Measurements from ENCODE around the gene THSD4.
"Not testable (repeated sequence)": the region's sequence is repeated elsewhere in the genome, so short reads cannot be mapped to it uniquely, and the experiment has no call there.

The THSD4 gene

DNA sequence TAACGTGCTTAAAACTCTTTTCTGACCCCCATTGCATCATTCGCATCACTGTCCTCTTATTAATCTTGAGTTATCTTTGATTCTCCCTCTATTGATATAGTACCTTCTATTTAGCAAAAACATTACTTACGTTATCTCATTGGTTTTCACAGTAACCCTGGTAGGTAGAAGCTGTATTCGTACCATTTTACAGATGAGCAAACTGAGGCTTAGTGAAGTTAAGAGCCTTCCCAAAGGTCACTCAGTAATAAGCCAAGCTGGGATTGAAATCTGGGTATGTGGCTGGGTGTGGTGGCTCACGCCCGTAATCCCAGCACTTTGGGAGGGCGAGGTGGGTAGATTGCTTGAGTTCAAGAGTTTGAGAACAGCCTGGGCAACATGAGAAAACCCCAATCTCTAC lies 244.0 kb downstream of the THSD4 start:
- DNase-seq, result no peak

GRCh38 chr15:71362556-71362955 lies 247.3 kb downstream of the THSD4 start:
- DNase-seq, result no peak

- DNase-seq, result no peak
These were observed 248.0 kb downstream of the THSD4 start for GRCh38 chr15:71362987-71363968.

- no peak for DNase-seq
These were observed 248.9 kb downstream of the THSD4 start for GRCh38 chr15:71364117-71364584.

GRCh38 chr15:71366522-71366921 lies 251.3 kb downstream of the THSD4 start:
- no peak for DNase-seq

DNA sequence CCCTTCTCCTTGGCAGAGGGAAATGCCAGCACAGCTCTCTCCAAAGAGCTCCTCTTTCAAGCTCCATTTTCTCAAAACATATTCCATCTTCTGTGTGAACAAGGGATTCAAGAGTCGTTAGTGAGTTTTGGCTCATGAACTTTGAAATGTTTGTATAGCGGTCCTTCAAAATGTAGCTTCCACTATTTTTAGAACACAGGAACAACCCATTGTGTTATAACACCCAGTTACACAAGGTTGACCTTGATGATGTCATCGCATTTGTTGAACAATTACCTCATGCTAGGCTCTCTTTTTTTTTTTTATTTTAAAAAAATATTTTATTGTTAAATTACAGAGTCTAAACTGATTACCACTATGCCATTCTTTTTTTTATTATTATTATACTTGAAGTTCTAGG lies 251.7 kb downstream of the THSD4 start:
- DNase-seq, result no peak

GRCh38 chr15:71367737-71368136 lies 252.5 kb downstream of the THSD4 start:
- DNase-seq, result not testable (repeated sequence)

DNA sequence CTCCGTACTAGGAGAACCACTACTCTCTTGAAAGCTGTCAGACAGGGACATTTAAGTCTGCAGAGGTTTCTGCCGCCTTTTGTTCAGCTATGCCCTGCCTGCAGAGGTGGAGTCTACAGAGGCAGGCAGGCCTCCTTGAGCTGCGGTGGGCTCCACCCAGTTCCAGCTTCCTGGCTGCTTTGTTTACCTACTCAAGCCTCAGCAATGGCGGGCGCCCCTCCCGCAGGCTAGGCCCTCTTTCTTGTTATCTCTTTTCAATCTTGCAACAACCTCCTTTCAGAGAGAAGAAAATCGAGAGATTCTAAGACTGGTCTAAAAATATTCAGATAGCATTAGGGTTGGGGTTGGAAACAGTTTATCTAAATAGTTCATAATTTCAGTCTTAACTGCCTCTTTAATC lies 257.5 kb downstream of the THSD4 start:
- DNase-seq, result not testable (repeated sequence)

GRCh38 chr15:71373917-71374316 lies 258.6 kb downstream of the THSD4 start:
- DNase-seq, result no peak

DNA sequence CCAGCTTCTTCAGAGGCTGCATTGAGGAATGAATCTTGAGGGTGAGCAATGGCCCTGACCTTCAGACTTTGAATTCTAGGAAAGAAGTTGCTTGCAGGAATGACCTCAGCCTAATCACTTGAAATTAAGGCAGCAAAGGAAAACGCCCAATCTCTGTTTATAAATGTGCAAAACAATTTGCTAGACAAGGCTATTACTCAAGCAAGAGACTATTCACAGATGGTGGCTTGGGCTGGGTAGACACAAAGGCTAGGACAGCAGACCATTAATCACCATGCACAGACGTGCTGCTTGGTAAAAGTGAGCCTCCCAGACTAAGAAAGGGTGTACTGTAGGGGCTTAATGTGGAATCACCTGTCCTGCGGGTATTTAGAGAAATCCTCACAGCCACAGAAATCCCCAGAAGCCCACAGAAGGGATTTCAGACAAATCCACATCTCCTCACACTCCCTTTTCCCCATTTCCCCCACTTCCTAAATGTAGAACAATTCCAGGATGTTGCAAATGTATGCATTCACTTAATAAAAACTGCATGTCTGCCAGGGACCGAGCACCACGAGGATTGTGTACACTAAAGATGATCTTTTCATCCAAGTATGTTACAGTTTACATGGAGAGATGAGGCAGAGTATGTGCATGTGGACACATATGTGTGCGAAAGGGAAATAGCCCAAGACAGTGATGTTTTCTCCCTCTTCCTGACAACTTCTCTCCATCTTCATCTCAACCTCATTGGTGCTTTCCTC lies 259.5 kb downstream of the THSD4 start:
- no peak for DNase-seq

GRCh38 chr15:71375934-71376333 lies 260.7 kb downstream of the THSD4 start:
- DNase-seq, result no peak

DNA sequence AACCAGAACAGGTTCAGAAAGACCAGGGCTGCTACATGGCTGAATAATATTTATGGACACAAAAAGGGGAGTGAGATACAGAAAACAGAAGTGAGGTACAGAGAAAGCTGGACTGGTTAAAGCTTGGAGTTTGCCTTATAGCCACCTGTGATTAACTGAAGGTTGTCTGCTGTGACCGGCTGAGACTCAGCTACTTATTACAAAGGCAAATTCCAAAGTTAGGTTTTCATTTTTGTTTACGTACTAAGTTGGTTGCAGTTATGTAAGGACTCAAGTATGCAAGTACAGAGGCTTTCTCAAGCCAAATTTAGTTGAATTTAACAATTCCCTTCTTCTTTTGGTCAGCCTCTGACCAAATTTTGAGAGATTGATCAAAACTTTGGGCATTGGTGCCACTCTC lies 264.6 kb downstream of the THSD4 start:
- no peak for DNase-seq

GRCh38 chr15:71380345-71380744 lies 265.1 kb downstream of the THSD4 start:
- no peak for DNase-seq

GRCh38 chr15:71384501-71384900 lies 269.2 kb downstream of the THSD4 start:
- no peak for DNase-seq

DNA sequence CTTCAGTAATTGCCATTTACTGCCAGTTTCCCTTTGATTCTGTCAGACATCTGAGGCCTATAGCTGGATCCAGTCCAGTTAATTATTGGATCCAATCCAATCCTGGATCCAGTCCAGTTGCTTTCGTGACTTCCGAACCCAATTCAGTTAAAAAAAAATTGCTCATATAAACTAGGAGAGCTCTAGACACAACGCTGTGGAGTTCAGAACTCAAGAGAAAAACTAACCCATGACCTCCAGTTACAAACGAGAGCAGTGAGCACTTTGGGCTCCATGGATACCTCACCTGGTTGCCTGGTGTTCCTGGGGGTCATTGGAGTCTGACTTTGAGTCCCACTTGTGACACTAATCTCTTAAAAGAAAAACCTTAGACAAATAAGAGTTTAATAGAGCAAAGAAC lies 269.8 kb downstream of the THSD4 start:
- DNase-seq, result no peak

DNA sequence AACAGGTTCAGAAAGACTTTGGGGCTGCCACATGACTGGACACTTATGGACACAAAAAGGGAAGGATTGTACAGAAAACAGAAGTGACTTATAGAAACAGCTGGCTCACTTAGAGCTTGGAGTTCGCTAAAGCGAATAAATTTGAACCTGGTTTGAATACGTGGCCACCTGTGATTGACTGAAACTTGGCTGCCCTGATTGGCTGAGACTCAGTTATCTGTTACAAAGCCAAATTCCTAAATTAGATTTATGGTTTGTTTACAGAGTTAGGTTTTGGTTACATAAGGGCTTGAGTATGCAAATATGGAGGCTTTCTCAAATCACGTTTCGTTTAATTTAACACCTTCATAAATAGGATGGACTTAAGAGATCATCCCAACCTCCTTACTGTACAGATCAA lies 270.2 kb downstream of the THSD4 start:
- no peak for DNase-seq

DNA sequence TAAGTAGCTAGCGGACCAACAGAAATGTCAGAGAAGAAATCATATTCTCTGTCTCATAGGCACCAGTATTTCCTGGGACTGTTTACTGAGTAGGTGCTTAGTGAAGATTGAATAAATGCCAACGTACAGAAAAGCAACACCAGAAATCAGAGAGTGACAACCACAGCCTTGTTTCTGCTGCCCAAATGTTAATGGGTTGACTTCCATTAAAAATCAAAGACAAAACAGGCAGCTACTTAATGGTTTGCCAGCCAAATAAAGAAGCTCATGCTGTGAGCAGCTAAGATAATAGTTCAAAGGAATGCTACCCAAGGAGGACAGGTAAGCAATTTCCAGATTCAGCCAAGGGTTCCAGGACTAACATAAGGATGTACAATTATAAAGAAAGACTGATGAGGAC lies 270.7 kb downstream of the THSD4 start:
- no peak for DNase-seq

DNA sequence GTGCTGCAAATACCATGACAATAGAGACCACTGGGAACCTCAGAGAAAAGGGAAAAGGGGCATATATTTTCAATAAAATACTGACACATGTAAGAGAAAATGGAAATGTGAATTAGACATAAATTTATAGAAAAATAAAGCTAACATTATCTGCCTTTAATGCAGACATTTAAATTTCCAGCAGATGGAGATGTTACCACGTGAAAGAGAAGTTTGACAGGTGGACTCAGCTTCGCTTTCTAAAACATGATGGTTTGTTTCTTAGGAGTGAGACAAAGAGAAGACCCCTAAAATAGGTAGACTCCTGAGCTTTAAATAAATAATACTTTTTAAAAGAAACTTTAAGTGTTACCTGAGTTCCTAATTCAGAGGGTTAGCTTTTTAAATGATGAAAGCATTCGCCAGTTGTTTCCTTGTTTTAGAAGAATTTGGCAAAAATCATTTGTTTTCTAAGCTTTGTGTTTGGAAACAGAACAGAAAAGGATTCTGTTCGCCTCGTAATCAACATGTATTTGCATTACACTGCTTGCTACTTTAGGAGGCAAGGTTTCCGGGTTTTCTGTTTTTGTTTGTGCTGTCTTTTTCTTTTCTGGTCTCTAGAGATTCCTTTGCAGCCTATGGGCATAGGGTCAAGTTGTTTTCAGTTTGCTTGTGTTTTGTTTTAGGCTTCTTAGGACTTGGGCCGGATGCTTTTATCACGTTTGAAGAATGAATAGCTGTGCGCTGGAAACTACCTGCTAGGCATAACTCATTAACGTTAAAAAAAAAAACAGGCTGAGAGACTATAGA lies 271.4 kb downstream of the THSD4 start:
- no peak for DNase-seq

DNA sequence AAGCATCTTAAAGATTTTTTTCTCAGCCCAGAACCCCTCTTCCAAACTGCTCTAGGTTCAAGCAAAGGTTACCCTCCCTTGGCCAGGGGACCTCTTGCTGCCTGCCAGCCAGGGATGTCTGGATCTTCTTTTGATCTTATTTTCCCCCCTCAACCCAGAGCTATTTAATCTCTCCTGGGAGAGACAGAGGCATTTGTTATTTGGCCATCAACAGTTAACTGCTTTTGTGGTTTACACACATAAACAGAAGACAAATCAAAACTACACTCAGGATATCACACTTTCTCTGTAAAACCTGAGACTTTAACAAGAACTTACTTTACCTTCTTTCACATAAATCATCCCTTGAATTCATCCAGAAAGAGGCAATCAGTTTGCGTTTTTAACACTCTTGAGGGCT lies 272.5 kb downstream of the THSD4 start:
- DNase-seq, result no peak

GRCh38 chr15:71390096-71390495 lies 274.8 kb downstream of the THSD4 start:
- DNase-seq, result no peak

- no peak for DNase-seq
These were observed 276.3 kb downstream of the THSD4 start for GRCh38 chr15:71391421-71392088.

GRCh38 chr15:71392861-71393283 lies 277.6 kb downstream of the THSD4 start:
- DNase-seq, result no peak

Measured in T-helper 9 cell (primary cell).